HG02973 (cell line): ENCODE data around the gene SNRNP40.
"Not testable (repeated sequence)": the region's sequence is repeated elsewhere in the genome, so short reads cannot be mapped to it uniquely, and the experiment has no call there.

Experiments
- ATAC-seq: cut with Tn5 transposase; IDR thresholded peaks from one replicate; pipeline ENCODE4 v1.9.1; 2021; ENCODE audit warnings: moderate library complexity; ENCODE audit not compliant: unreplicated experiment

Gene SNRNP40

DNA sequence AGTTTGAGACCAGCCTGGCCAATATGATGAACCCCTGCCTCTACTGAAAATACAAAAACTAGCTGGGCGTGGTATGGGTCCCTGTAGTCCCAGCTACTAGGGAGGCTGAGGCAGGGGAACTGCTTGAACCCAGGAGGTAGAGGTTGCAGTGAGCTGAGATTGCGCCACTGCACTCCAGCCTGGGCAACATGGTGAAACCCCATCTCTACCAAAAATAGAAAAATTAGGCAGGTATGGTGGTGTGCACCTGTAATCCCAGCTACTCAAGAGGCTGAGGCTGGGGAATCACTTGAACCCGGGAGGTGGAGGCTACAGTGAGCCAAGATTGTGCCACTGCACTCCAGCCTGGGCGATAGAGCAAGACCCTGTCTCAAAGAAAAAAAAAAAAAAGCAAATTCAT, 8.8 kb downstream of the SNRNP40 start:
- ATAC-seq, result not testable (repeated sequence)

DNA sequence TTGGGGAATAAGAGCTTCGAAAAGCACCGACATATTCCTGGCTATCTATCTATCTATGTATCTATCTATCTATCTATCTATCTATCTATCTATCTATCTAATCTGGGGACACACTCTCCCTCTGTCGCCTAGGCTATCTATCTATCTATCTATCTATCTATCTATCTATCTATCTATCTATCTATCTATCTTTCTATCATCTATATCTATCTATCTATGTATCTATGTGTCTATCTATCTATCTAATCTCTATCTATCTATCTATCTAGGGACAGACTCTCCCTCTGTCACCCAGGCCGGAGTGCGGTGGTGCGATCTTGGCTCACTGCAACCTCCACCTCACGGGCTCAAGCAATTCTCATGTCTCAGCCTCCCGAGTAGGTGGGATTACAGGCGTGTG, 14.2 kb downstream of the SNRNP40 start:
- not testable (repeated sequence) for ATAC-seq

- no peak for ATAC-seq
These were observed 23.0 kb downstream of the SNRNP40 start for GRCh38 chr1:31273619-31274018.

DNA sequence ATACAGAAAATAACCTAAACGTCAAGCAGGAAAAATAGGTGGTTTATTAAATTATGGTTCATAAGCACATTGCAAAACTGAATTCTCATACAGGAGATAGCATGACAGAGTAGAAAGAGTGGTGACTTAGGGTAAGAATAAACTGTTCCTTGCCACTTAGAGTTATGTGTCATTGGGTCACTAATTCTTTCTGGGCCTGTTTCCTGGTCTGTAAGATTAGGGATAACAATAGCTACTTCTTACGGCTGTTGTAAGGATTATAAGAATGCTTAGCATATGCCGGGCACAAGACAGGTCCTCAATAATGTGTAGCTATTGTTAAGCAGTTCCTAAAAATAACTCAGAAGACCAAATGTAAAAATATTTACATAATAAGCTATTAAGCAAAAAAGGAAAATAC, 24.2 kb downstream of the SNRNP40 start:
- no peak for ATAC-seq

DNA sequence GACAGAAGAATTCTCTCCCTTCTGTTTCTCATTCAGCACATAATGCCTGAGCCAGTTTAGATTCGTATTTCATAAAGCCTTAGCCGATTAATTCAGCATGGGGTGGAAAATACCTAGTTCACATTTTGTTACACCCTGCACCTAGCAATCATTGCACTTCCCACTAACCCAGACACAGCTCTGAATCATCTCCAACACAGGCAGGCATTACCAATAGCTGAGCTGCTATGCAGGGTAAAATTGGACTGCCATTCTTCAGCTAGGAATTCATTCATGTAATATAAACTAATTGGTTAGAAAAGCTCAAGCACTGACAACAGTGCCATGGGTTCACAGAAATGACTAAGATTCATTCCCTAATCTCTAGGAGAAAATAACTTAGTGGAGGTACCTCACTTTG, 30.0 kb downstream of the SNRNP40 start:
- ATAC-seq, result no peak

DNA sequence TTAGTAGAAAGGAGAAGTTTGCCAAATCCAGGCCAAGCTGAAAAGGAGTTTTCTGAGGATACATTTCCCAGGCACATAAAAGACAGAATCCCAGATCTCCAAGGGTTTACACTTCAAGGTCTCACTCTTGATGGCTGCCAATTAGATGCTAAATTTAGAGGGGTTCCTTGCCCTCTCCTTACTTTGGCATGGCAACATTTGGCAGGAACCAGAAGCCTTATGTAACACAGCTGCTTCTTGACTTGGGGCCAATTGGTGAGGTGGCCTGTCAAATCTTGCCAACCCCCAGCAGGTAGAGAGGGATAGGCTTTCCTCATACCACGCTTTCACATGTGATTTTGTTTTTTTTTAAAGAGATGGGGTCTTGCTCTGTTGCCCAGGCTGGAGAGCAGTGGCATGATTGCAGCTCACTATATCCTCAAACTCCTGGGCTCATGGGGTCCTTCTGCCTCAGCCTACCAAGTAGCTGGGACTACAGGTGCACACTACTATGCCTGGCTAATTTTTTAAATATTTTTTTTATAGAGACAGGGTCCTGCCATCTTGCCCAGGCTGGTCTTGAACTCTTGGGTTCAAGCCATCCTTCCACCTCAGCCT, 31.7 kb downstream of the SNRNP40 start:
- no peak for ATAC-seq

DNA sequence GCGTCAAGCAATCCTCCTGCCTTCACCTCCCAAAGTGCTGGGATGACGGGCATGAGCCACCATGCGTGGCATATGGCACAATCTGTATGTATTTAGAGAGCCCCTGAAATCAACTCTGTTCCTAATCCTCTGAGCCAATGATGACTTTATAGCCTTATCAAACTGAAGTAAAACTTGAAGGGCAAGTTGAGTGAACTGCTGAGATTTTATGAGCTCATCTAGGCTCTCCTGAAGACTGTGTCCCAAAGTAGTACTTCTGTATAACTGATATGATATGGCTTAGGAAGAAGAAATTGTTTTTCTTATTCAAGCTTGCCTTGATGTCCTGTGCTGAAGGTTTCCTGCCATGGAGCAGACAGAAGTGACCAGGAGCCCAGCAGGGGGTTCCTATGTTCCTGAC, 33.2 kb downstream of the SNRNP40 start:
- ATAC-seq, result no peak

DNA sequence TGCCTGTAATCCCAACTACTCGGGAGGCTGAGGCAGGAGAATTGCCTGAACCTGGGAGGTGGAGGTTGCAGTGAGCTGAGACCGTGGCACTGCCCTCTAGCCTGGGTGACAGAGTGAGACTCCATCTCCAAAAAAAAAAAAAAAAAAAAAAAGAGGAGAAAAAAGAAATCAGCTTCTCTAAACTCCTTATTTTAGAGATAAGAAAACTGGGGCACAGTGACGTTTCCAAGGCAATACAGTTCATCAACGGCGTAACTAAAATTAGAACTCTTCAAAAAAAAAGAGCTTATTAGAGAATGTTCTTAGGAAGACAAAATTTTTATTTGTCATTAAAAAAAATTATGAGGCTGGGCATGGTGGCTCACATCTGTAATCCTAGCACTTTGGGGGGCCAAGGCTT, 34.2 kb downstream of the SNRNP40 start:
- ATAC-seq, result not testable (repeated sequence)

- ATAC-seq, result no peak
These were observed 34.7 kb downstream of the SNRNP40 start for GRCh38 chr1:31261916-31262315.

- no peak for ATAC-seq
These were observed 36.8 kb downstream of the SNRNP40 start for GRCh38 chr1:31259746-31260145.

DNA sequence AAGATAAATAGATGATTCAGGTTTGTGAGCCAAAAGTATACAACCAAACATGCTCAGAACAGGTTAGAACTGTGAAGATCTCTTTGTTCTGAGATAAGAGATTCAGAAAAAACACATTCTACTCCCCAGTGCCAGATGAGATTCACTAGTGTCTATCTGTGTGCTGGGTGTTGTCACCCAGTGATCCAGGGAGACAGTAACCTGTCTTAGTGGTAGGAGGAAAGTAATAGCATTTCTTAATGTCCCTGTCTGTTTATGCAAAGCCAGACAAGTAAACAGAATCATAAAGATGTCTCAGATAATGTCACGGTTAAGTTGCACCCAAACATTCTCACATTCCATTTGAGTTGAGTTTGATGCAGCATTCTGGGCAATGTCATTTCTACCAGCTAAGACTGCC, 38.0 kb downstream of the SNRNP40 start:
- no peak for ATAC-seq

GRCh38 chr1:31257213-31257612, 39.4 kb downstream of the SNRNP40 start:
- ATAC-seq, result no peak

GRCh38 chr1:31249854-31250253, 46.7 kb downstream of the SNRNP40 start:
- ATAC-seq, result no peak

DNA sequence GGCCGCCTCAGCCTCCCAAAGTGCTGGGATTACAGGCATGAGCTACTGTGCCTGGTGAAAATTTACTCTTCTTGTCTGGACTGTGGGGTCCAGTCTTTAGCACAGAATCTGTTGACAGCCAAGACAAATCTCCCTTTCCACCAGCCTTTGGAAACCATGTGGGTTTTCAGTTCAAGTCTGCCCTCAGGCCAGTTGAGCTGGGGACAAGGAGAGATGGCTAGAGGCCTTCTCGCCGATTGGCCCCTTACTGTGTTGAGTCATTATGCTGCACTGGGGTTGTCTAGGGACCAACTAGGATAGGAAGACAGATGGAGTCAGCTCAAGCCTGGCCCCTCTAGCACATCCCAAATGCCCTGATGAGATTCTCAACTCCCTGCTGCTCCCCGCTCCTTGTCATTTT, 48.3 kb downstream of the SNRNP40 start:
- no peak for ATAC-seq

- no peak for ATAC-seq
These were observed 52.3 kb downstream of the SNRNP40 start for GRCh38 chr1:31244326-31244725.

- no peak for ATAC-seq
These were observed 52.9 kb downstream of the SNRNP40 start for GRCh38 chr1:31243501-31244286.

DNA sequence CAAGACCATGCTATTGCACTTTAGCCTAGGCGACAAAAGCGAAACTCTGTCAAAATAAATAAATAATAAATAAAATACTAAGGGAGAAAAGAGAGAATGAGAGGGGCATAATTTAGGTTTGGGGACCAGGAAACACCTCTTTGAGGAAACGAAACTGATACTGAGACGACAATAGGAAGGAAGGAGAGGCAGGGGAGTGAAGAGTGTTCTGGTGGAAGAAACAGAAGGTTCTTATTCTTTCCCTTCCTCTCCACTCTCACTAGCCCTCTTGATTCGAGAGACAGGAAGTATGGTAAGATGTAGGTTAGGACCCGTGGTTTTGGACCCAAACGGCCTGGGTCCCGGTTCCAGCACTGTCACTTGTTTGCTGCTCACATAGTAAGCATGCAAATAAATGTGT, 55.3 kb downstream of the SNRNP40 start:
- no peak for ATAC-seq

- no peak for ATAC-seq
These were observed 56.8 kb downstream of the SNRNP40 start, which contains the start of gene NKAIN1 for GRCh38 chr1:31239653-31240241. NKAIN1 (minus strand) TSS chr1:31239887; CDS start chr1:31239547, 340 bp downstream.

DNA sequence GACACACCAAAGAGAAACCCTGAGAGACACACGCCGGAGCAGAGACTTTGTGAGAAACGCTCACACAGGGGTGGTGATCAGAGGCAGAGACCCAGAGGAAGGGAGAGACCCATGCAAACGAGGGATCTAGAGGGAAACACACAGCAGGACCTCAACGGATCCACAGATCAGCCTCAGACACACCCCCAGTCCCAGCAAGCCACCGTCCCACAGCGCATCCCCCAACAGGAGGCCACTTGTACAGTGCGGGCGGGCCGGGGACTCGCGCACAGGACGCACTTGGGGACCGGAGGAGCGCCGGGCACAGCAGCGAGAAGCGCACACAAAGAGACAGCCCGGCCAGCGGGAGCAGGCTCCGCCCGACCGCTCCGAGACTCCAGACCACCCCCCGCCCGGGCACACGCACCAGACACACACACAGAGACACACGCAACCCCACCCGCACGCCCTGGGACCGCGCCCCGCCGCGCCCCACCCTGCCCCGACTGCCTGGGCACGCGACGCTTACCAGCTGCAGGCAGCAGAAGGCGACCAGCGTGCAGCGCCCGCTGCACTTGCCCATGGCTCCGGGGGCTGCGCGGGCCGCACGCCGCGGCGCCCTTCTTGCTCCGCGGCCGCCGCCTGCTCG, 57.5 kb downstream of the SNRNP40 start:
- no peak for ATAC-seq

DNA sequence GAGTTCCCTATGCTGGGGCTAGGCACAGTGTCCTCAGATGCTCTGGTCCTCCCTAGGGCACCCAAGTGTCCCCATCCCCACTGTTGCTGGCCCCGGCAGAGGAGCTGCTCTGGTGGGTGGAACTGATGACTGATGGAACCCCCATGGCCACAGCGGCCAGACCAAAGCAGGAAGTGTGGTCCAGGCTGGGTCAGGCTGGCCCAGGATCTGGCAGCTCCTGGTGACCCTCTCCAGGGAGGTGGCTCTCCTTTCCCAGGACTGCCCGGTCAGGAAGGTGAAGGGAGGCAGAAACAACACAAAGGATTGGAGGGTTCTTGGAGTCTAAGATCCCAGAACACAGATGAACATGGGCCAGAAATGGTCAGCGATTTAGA, 58.0 kb downstream of the SNRNP40 start:
- no peak for ATAC-seq

DNA sequence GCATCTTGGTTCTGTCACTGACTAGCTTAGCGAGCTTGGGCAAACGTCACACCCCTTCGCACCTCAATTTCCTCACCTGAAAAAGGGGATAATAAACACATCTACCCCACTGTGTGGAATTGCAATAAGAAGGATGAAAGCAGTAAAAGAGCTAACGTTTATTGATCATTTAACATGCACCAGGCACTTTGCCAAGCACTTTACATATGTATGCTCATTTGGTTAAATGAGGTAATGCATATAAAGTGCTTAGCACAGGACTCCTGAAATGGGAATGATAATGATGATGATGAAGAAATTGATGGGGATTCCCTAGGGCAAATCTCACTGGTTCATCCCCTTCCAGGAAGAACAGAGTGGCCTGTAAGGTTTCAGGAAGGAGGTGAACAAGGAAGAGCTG, 61.7 kb downstream of the SNRNP40 start:
- no peak for ATAC-seq
